ENCODE measurements around the gene KLK2. TPM values are rescaled to one million over a fixed set of nuclear protein-coding genes. Genes with fewer than 3 reads are reported as not detected.

Gene KLK2
- total and polyA plus RNA-seq, 2 of the 8 experiments (the other 6 are each of a cell fraction or from before 2014, with no cell fraction given) = 0.20 TPM; not detected in 1

- no peak overlapping the region for H3K4me2 ChIP-seq (ENCODE audit: insufficient read depth in 1 of 2, low read depth in 2 of 2, low read length in 2 of 2)
- peak overlapping the region; percentile 22; the same call in 1 of the 2 replicates for H4K8ac ChIP-seq (ENCODE audit: extremely low read depth, insufficient read depth, low read length)
- H3K36me3 ChIP-seq (ENCODE audit: control insufficient read depth in 2 of 4, insufficient read depth in 4 of 4, low read length in 3 of 4) = no peaks in the 10 kb centered on the region
- no peak overlapping the region for H2BK5ac ChIP-seq (ENCODE audit: low read depth, low read length)
- H2BK15ac ChIP-seq (ENCODE audit: low read length) = no peak overlapping the region
- POLR2A ChIA-PET (ENCODE audit: partially characterized antibody) = interaction anchor here (0.6 to 1.6 kb wide), 3 partner anchors 22 to 29 kb away, joined by 3 to 7 read pairs (median 5); no protein-coding TSS in a partner anchor
- CTCF ChIA-PET (ENCODE audit: partially characterized antibody) = interaction anchor here (0.6 to 0.8 kb wide), 2 partner anchors 95 to 183 kb away, joined by 3 read pairs; no protein-coding TSS in a partner anchor
- H2AFZ ChIP-seq (ENCODE audit: low read length) = no peak overlapping the region
- no peaks in the 10 kb centered on the region; a peak in 1 of 4 replicates for H3K9me3 ChIP-seq (ENCODE audit: insufficient read depth in 2 of 2, low read depth in 1 of 2, low read length in 1 of 2)
- DNase-seq (ENCODE audit: low read depth in 1 of 2, low spot score in 2 of 2) (no peak), FAIRE-seq (no peak)
- no peak overlapping the region for H3K27ac ChIP-seq (ENCODE audit: low read depth, low read length)
- WGBS, 2 experiments (ENCODE audit: extremely low coverage in 1 of 2, insufficient coverage in 1 of 2, insufficient read length in 1 of 2, insufficient replicate concordance in 2 of 2, low coverage in 1 of 2, low lambda C conversion rate in 2 of 2, missing lambda C conversion rate in 1 of 2) = 91% methylated on average over 43 of the region's 43 CpGs; no CpG with 5 or more reads in 1 of the 2 experiments
- H2BK20ac ChIP-seq (ENCODE audit: low read length) = no peak overlapping the region
- no peak overlapping the region for H3K18ac ChIP-seq (ENCODE audit: extremely low read depth, low read length)
- H4K5ac ChIP-seq (ENCODE audit: insufficient read length, low read depth, low read length) = no peak overlapping the region
- no peak overlapping the region for H3K14ac ChIP-seq (ENCODE audit: insufficient read length)
- H3K23ac ChIP-seq (ENCODE audit: insufficient read length) = no peak overlapping the region
- no peak overlapping the region for H2AK5ac ChIP-seq (ENCODE audit: low read depth, low read length)
- H3K56ac ChIP-seq (replicated peaks; ENCODE audit: insufficient read length, low read depth, low read length) = no peak overlapping the region
- no peaks in the 10 kb centered on the region for H3K79me1 ChIP-seq (ENCODE audit: low read depth, low read length)
- H2BK12ac ChIP-seq (ENCODE audit: low read depth, low read length) = no peak overlapping the region
- H3K79me2 ChIP-seq (ENCODE audit: control insufficient read depth in 1 of 2, insufficient read depth in 2 of 2, low read length in 2 of 2) = no peaks in the 10 kb centered on the region
- H3K4me3 ChIP-seq (ENCODE audit: extremely low read depth in 1 of 4, insufficient read depth in 2 of 4, low read depth in 3 of 4, low read length in 4 of 4) = no peak overlapping the region
- H4K91ac ChIP-seq (replicated peaks; ENCODE audit: insufficient read length, low read length) = no peak overlapping the region
- H3K9ac ChIP-seq (replicated peaks in 1 of 4; ENCODE audit: extremely low read depth in 1 of 4, low read depth in 3 of 4, low read length in 3 of 4) = no peak overlapping the region
- no peak overlapping the region for H2BK120ac ChIP-seq (replicated peaks; ENCODE audit: low read depth, low read length)
- peaks cover 0 to 11% (median 9%) of the 10 kb centered on the region in 4 experiments; a peak in 5 of 7 replicates for H3K27me3 ChIP-seq (replicated peaks in 1 of 4; ENCODE audit: control insufficient read depth in 3 of 4, extremely low read depth in 1 of 4, insufficient read depth in 3 of 4, low read length in 3 of 4)
- H3K4ac ChIP-seq (replicated peaks; ENCODE audit: insufficient read length, low read depth, low read length) = no peak overlapping the region
- no peaks in the 10 kb centered on the region for H4K20me1 ChIP-seq (replicated peaks in 1 of 2; ENCODE audit: control insufficient read depth in 1 of 2, insufficient read depth in 2 of 2, low read length in 2 of 2)
- peaks cover 5% of the 10 kb centered on the region; the same call in 1 of the 2 replicates for H3K23me2 ChIP-seq (ENCODE audit: low read depth, low read length)
- H3K4me1 ChIP-seq (replicated peaks in 1 of 4; ENCODE audit: control insufficient read depth in 3 of 4, insufficient read depth in 4 of 4, low read length in 3 of 4) = peaks cover 0 to 3% (median 0%) of the 10 kb centered on the region in 4 experiments; a peak in 3 of 7 replicates
- TF ChIP-seq RBBP5 (IDR thresholded peaks at IDR 0.05; ENCODE audit: borderline replicate concordance, low read depth, low read length) = no peak
- TF ChIP-seq KDM1A (IDR thresholded peaks at IDR 0.05; ENCODE audit: borderline replicate concordance, low read length) = no peak
- no peak for TF ChIP-seq HDAC2 (IDR thresholded peaks at IDR 0.05; ENCODE audit: borderline replicate concordance in 1 of 2, low read depth in 2 of 2, low read length in 2 of 2)
- no peak for TF ChIP-seq BACH1 (IDR thresholded peaks at IDR 0.05; ENCODE audit: low read length)
- no peak for TF ChIP-seq CHD1 (IDR thresholded peaks at IDR 0.05; ENCODE audit: low read depth, low read length)
- TF ChIP-seq SIRT6 (IDR thresholded peaks at IDR 0.05; ENCODE audit: low read length) = no peak
- no peak for TF ChIP-seq CHD2 (IDR thresholded peaks at IDR 0.05; ENCODE audit: low read length)
- TF ChIP-seq BRCA1 (IDR thresholded peaks at IDR 0.05; ENCODE audit: low read depth, low read length) = no peak
- no peak for TF ChIP-seq SP1 (IDR thresholded peaks at IDR 0.05; ENCODE audit: low read depth, low read length)
- TF ChIP-seq CEBPB (IDR thresholded peaks at IDR 0.05; ENCODE audit: low read depth, low read length) = no peak
- TF ChIP-seq POU5F1 (IDR thresholded peaks at IDR 0.05; ENCODE audit: low read depth, low read length) = no peak
- no peak for TF ChIP-seq RXRA (IDR thresholded peaks at IDR 0.05; ENCODE audit: insufficient read depth, low read depth, low read length)
- TF ChIP-seq ZNF274 (IDR thresholded peaks at IDR 0.05; ENCODE audit: borderline replicate concordance, extremely low read depth, low read length) = no peak
These were observed 46.6 kb upstream of the KLK2 start for GRCh38 chr19:50826492-50827240.
